ENCODE data around the gene EIPR1. TPM values are rescaled to one million over a fixed set of nuclear protein-coding genes. Genes with fewer than 3 reads are reported as not detected.
A peak's percentile ranks its signal among the peaks of the same experiment; 100 is the strongest.

The EIPR1 gene
- total and polyA plus RNA-seq, 2 donors from 2014 or later, result 28.2 to 37.8 TPM

DNA sequence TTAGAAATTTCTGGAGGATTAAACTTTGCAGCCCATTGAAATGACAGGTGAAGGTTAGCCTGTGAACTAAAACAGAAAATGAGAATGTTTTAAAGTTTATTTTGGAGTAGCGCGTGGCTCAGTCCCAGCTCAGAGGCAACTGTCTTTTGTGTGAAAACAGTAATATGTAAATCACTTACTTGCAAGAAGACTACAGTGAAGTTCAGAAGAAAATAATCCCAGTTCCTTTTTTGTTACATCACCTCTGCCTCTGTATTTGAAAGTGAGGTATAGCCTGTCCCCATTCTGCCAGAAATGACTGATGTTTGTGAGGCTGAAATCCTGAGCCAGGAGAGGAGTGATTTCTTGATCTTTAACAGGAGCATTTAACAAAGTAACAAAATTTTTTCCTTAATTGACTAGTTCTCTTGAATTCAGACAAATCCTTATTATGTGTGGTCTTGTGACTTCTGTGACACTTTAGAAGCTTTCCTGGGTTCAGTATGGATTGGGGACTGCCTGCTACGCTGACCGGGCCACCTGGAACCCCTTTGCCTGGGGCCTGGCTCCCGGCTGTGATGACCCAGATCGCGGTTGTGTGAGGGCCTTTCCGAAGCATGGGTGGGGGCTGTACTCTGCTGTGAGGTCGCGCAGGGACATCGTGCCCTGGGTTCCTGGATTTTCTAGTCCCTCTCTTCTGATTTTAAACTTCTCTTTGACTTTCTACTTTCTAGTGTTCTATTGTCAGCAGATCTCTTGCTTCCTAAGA is 26.1 kb upstream of the EIPR1 start:
- peaks cover 0 to 12% (median 8%) of the 10 kb centered on the region in 3 donors for H3K4me1 ChIP-seq (ENCODE audit: control insufficient read depth in 2 of 3, insufficient read depth in 2 of 3, low read depth in 1 of 3, low read length in 3 of 3)
- no peak overlapping the region for H3K9ac ChIP-seq (ENCODE audit: low read length in 3 of 3)
- peaks cover 0 to 13% (median 5%) of the 10 kb centered on the region in 3 donors for H3K36me3 ChIP-seq (ENCODE audit: control insufficient read depth in 2 of 3, insufficient read depth in 3 of 3, low read length in 3 of 3)
- TF ChIP-seq, protein P1, sequence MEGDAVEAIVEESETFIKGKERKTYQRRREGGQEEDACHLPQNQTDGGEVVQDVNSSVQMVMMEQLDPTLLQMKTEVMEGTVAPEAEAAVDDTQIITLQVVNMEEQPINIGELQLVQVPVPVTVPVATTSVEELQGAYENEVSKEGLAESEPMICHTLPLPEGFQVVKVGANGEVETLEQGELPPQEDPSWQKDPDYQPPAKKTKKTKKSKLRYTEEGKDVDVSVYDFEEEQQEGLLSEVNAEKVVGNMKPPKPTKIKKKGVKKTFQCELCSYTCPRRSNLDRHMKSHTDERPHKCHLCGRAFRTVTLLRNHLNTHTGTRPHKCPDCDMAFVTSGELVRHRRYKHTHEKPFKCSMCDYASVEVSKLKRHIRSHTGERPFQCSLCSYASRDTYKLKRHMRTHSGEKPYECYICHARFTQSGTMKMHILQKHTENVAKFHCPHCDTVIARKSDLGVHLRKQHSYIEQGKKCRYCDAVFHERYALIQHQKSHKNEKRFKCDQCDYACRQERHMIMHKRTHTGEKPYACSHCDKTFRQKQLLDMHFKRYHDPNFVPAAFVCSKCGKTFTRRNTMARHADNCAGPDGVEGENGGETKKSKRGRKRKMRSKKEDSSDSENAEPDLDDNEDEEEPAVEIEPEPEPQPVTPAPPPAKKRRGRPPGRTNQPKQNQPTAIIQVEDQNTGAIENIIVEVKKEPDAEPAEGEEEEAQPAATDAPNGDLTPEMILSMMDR (IDR thresholded peaks at IDR 0.05; ENCODE audit: borderline replicate concordance, extremely low read depth, insufficient read depth), result no peak
- H3K9me3 ChIP-seq (ENCODE audit: control insufficient read depth in 2 of 3, insufficient read depth in 1 of 3, low read length in 3 of 3), result no peaks in the 10 kb centered on the region
- H3K27me3 ChIP-seq (ENCODE audit: control insufficient read depth, insufficient read depth, low read length), result no peaks in the 10 kb centered on the region
- H3K27ac ChIP-seq (ENCODE audit: low read depth in 2 of 2, low read length in 2 of 2), result no peak overlapping the region
- FAIRE-seq (no peak), DNase-seq (no peak)
- no peak overlapping the region for H3K4me3 ChIP-seq (ENCODE audit: low read length in 3 of 3)
- intact Hi-C loops (cut with DNase I), result no loop called here

DNA sequence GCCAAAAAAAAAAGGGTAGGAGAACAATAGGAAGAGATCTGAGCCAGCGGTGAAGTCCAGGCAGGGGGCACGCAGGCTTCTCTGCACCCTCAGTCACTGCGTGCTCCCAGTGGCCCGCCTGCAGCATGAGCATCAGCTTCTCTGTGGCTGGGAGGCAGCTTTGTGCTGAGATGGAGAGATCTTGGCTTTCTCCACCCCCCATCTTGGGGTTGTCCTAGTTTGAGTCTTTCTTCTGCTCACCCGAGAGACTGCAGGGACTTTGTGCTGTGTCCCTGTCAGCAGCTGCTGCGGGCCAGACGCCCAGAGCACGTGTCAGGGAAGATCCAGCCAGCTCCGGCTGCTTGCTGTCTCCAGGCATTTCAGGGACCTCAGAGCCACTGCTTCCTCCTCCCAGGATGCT is 22.2 kb upstream of the EIPR1 start:
- Histone ChIP-seq H3K27ac (ENCODE audit: low read depth in 2 of 2, low read length in 2 of 2) (no peak overlapping the region), H3K36me3 (ENCODE audit: control insufficient read depth in 2 of 3, insufficient read depth in 3 of 3, low read length in 3 of 3) (peaks cover 0 to 6% (median 5%) of the 10 kb centered on the region in 3 donors), H3K9ac (ENCODE audit: low read length in 3 of 3) (no peak overlapping the region), H3K4me3 (ENCODE audit: low read length in 3 of 3) (peak overlapping the region in 1 of 3 donors; percentile 13), H3K27me3 (ENCODE audit: control insufficient read depth, insufficient read depth, low read length) (no peaks in the 10 kb centered on the region), H3K4me1 (ENCODE audit: control insufficient read depth in 2 of 3, insufficient read depth in 2 of 3, low read depth in 1 of 3, low read length in 3 of 3) (peaks cover 0 to 15% (median 11%) of the 10 kb centered on the region in 3 donors), H3K9me3 (ENCODE audit: control insufficient read depth in 2 of 3, insufficient read depth in 1 of 3, low read length in 3 of 3) (peaks cover 0 to 18% (median 0%) of the 10 kb centered on the region in 3 donors)
- intact Hi-C loops (cut with DNase I), result no loop called here
- peak in 3 of 5 donors; percentile 32 to 91 (median 82) for DNase-seq
- TF ChIP-seq, protein P1 (IDR thresholded peaks at IDR 0.05; ENCODE audit: borderline replicate concordance, extremely low read depth, insufficient read depth), result no peak
- no peak for FAIRE-seq

DNA sequence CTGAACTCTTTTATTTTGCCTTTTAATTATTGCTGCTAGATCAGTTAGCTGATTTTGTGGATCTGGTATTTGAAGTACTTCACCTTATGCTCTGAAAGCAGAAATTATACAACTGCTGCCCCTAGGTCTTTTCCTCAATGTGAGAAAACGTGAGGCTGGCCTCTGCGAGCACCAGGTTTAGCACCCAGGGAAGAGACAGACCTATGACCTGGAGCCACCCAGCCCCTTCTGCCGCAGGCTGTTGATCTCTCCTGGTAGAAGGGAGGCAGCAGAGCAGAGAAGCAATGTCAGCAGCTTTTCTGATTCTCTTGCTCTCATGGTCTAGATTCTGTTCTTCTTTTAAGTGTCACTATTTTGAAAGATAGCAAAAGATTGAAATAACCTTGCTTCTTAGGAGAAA is 21.8 kb upstream of the EIPR1 start:
- intact Hi-C loops (cut with DNase I), result no loop called here
- peak overlapping the region in 1 of 2 donors; percentile 23 for H3K27ac ChIP-seq (ENCODE audit: low read depth in 2 of 2, low read length in 2 of 2)
- H3K4me3 ChIP-seq (ENCODE audit: low read length in 3 of 3), result no peak overlapping the region
- no peak for FAIRE-seq
- H3K27me3 ChIP-seq (ENCODE audit: control insufficient read depth, insufficient read depth, low read length), result no peaks in the 10 kb centered on the region
- H3K36me3 ChIP-seq (ENCODE audit: control insufficient read depth in 2 of 3, insufficient read depth in 3 of 3, low read length in 3 of 3), result peaks cover 0 to 6% (median 5%) of the 10 kb centered on the region in 3 donors
- H3K9ac ChIP-seq (ENCODE audit: low read length in 3 of 3), result no peak overlapping the region
- H3K9me3 ChIP-seq (ENCODE audit: control insufficient read depth in 2 of 3, insufficient read depth in 1 of 3, low read length in 3 of 3), result peaks cover 0 to 18% (median 0%) of the 10 kb centered on the region in 3 donors
- TF ChIP-seq, protein P1 (IDR thresholded peaks at IDR 0.05; ENCODE audit: borderline replicate concordance, extremely low read depth, insufficient read depth), result no peak
- DNase-seq, result no peak
- H3K4me1 ChIP-seq (ENCODE audit: control insufficient read depth in 2 of 3, insufficient read depth in 2 of 3, low read depth in 1 of 3, low read length in 3 of 3), result peaks cover 0 to 15% (median 11%) of the 10 kb centered on the region in 3 donors

Data from kidney (tissue), 14 donors.